Pancreas (tissue), 10 donors: ENCODE data around the gene AHCTF1. TPM values are rescaled to one million over a fixed set of nuclear protein-coding genes. Genes with fewer than 3 reads are reported as not detected.
"Not testable (repeated sequence)": the region's sequence is repeated elsewhere in the genome, so short reads cannot be mapped to it uniquely, and the experiment has no call there.

ENCODE experiments used
- ATAC-seq, 4 donors: fragments of 200-7000 bp; cut with Tn5 transposase; one replicate each; pipeline versions ENCODE4 v1.8.0 to v1.9.1; 2020; ENCODE audit warnings: mild to moderate bottlenecking in 4 of 4, moderate library complexity in 4 of 4
- DNase-seq, 6 donors: peaks; one replicate each; pipeline ENCODE4 v3.0.0-alpha.2; 2020
- FAIRE-seq: peaks from 2 replicates; lab custom pipeline; 2012; peaks lifted over from hg19 to GRCh38; lab: Jason Lieb, UNC
- H3K27ac ChIP-seq, 4 donors: fragments of 200-600 bp; sonication (generic); 1 replicate in 3 of 4; 2 replicates in 1 of 4; pipeline versions ENCODE4 v1.5.0 to v1.8.0; 2020
- H3K27me3 ChIP-seq, 4 donors: fragments of 200-600 bp; one replicate each; pipeline ENCODE4 v1.8.0; 2021
- H3K36me3 ChIP-seq, 3 donors: fragments of 200-600 bp; sonication (generic) in 1 of 3; one replicate each; pipeline versions ENCODE4 v1.5.0 to v1.8.0; 2020 to 2021
- H3K4me1 ChIP-seq, 3 donors: fragments of 200-600 bp; one replicate each; pipeline ENCODE4 v1.8.0; 2021
- H3K4me3 ChIP-seq, 4 donors: fragments of 200-600 bp; sonication (generic) in 2 of 4; one replicate each; pipeline versions ENCODE4 v1.5.0 to v1.8.0; 2020 to 2021
- H3K9me3 ChIP-seq, 4 donors: fragments of 200-600 bp; one replicate each; pipeline ENCODE4 v1.8.0; 2021
- CTCF ChIP-seq, 4 donors: fragments of 200-600 bp; sonication (generic) in 3 of 4; IDR thresholded peaks; one replicate each; pipeline versions ENCODE4 v1.5.0 to v1.8.0; 2021; ENCODE audit warnings: antibody characterized with exemption in 4 of 4
- WGBS, 2 donors: extraction: QIAGEN DNeasy Blood & Tissue Kit; methylation state at CpG; one replicate each; pipeline ENCODE4 v1.1.7; 2013; 5-methylcytosine and 5-hydroxymethylcytosine counted together
- intact Hi-C, 3 donors: fragments of 100-400 bp; cut with DNase I; formaldehyde crosslinking; loops; one replicate each; pipeline versions ENCODE4 v1.11.1 to v1.14.2; 2022
- polyA plus RNA-seq, 2 donors: library from polyadenylated mRNA; stranded (reverse); fragments of 200-250 nt; gene quantifications; one replicate each; pipeline ENCODE4 v1.2.3, GENCODE V29; 2013
- total RNA-seq, 6 donors: library from RNA; stranded (reverse); fragmentation: NEBNext Ultra II Directional in 4 of 6; extraction: Animal tissue kit (Norgen Biotek cat#: 25700) in 4 of 6; gene quantifications; one replicate each; pipeline versions ENCODE4 v1.2.1 to v1.2.4, GENCODE V29; 2021 to 2023
- donor health status: healthy with polysubstance abuse.
- donor health status: DM: no; HTN: no; CAD: no; lungs with moderate emphysema.
- donor health status: DM: no; HTN: no; CAD: no.
- donor health status: control.
- donor health status: control.
- donor health status: Bipolar disorder and iron deficiency.
- donor health status: DM: yes; HTN: yes; CAD: no.
- donor health status: DM: no; HTN: no; CAD: no.
- donor health status: DM: no; HTN: no; CAD: no.
- donor health status: DM: yes; HTN: yes; CAD: no.

Gene AHCTF1
- total and polyA plus RNA-seq, 8 donors: 4.8 to 14.6 (median 11.5) TPM

- WGBS, 2 donors: 31 to 39% methylated on average over 5 of the region's 5 CpGs
- Histone ChIP-seq H3K27me3 (no peaks in the 10 kb centered on the region), H3K27ac (no peak overlapping the region), H3K36me3 (no peaks in the 10 kb centered on the region), H3K4me3 (no peak overlapping the region), H3K4me1 (no peaks in the 10 kb centered on the region), H3K9me3 (no peaks in the 10 kb centered on the region)
- intact Hi-C loops: no loop called here
- FAIRE-seq (no peak), DNase-seq (no peak), ATAC-seq (no peak)
- TF ChIP-seq CTCF (IDR thresholded peaks at IDR 0.05): no peak
These were observed 104.4 kb downstream of the AHCTF1 start for GRCh38 chr1:246827396-246827795.

GRCh38 chr1:246825557-246826175, 106.1 kb downstream of the AHCTF1 start:
- 48 to 51% methylated on average over 1 of the region's 1 CpG for WGBS, 2 donors
- Histone ChIP-seq H3K4me3 (no peak overlapping the region), H3K9me3 (no peaks in the 10 kb centered on the region), H3K4me1 (no peaks in the 10 kb centered on the region), H3K36me3 (no peaks in the 10 kb centered on the region), H3K27me3 (no peaks in the 10 kb centered on the region), H3K27ac (no peak overlapping the region)
- intact Hi-C loops: no loop called here
- ATAC-seq (no peak), DNase-seq (no peak), FAIRE-seq (no peak)
- TF ChIP-seq CTCF (IDR thresholded peaks at IDR 0.05): no peak

DNA sequence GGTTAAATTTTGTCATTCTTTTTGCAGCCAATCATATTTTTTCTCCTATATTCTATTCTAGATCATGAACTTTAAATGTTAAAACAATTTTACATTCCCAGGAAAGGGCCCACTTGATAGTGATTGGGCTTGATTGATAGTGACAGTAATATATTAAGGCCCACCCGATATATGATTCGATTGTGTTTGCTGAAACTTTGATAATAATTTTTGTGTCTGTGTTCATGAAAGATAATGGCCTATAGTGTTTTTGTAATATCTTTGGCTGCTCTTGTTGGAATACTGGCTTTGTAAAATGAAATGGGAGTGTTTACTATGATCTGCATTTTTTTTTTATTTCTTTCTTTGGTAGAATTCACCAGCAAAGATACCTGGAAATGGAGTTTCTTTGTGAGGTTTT, 107.2 kb downstream of the AHCTF1 start:
- no peaks in the 10 kb centered on the region for H3K27me3 ChIP-seq
- TF ChIP-seq CTCF (IDR thresholded peaks at IDR 0.05): no peak
- DNase-seq (no peak), ATAC-seq (no peak), FAIRE-seq (no peak)
- no peaks in the 10 kb centered on the region for H3K4me1 ChIP-seq
- H3K27ac ChIP-seq: no peak overlapping the region
- intact Hi-C loops: no loop called here
- WGBS, 2 donors: 55 to 74% methylated on average over 2 of the region's 2 CpGs
- no peak overlapping the region for H3K4me3 ChIP-seq
- no peaks in the 10 kb centered on the region for H3K9me3 ChIP-seq
- no peaks in the 10 kb centered on the region for H3K36me3 ChIP-seq

- H3K4me1 ChIP-seq, intact Hi-C loops, FAIRE-seq, H3K36me3 ChIP-seq, H3K27ac ChIP-seq, ATAC-seq, H3K9me3 ChIP-seq, H3K4me3 ChIP-seq, DNase-seq, H3K27me3 ChIP-seq: not testable (repeated sequence)
- 84 to 85% methylated on average over 7 of the region's 7 CpGs for WGBS, 2 donors
These were observed 109.6 kb downstream of the AHCTF1 start for GRCh38 chr1:246822154-246822553.

DNA sequence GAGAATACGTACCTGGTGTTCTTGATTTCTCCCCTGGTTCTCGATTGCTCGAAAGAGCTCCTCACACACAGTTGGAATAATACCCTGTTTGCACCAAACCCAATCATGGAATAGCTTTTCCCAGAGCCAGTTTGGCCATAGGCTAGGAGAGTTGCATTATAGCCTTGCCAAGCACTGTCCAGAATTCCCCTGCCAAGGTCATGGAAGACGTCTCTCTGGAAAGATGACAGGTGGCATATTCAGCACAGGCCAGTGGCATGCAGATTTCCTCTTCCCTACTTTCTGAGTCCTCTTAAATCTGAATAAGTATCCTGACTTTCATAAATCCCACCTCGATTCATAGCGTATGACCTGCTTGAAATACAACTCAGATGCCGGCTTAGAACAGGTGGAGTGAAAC, 111.1 kb downstream of the AHCTF1 start:
- no peak overlapping the region for H3K27ac ChIP-seq
- FAIRE-seq (no peak), DNase-seq (no peak), ATAC-seq (no peak)
- H3K27me3 ChIP-seq: no peaks in the 10 kb centered on the region
- no peaks in the 10 kb centered on the region for H3K4me1 ChIP-seq
- intact Hi-C loops: no loop called here
- no peaks in the 10 kb centered on the region for H3K36me3 ChIP-seq
- H3K9me3 ChIP-seq: no peaks in the 10 kb centered on the region
- no peak overlapping the region for H3K4me3 ChIP-seq
- 58 to 60% methylated on average over 7 of the region's 7 CpGs for WGBS, 2 donors
- TF ChIP-seq CTCF (IDR thresholded peaks at IDR 0.05): no peak

DNA sequence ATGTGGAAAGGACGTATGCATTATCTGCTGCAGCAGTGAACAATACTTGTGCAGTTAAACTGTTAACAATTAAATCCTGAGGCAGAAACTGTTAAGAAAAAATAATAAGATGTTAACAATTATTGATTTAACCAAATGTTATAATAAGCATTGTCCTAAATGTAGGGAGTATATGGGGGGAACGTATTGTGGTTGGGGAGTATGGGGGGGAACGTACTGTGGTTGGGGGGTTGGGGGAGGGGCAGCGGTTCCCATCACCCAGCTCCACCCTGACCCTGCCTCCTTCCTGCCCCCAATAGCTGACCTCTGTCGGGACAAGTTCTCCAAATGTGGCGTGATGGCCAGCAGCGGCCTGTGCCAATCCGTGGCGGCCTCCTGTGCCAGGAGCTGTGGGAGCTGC, 114.0 kb downstream of the AHCTF1 start:
- intact Hi-C loops, H3K36me3 ChIP-seq, H3K4me3 ChIP-seq, ATAC-seq, H3K9me3 ChIP-seq, H3K27ac ChIP-seq, FAIRE-seq, H3K4me1 ChIP-seq, H3K27me3 ChIP-seq: not testable (repeated sequence)
- DNase-seq: peak in 1 of 6 donors; percentile 27
- 39 to 48% methylated on average over 3 of the region's 9 CpGs for WGBS, 2 donors
